ENCODE data around the gene RSF1.

DNA sequence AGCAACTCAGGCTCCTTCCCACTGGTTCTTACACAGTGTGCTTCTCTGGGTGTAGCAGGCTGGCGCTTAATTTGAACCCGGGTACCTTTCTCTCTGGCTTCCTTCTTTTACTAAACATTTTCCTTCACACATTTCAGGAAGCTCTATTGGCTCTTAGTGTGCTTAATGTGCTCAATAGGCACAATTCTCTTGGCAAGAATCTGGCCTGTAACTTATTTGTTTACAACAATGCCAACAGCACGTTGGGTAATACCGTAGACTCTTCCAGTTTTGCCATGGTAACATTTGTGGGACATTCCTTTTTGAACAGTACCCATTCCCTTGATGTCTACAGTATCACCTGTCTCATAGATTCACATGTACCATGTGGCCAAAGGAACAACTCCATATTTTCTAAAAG is 48.2 kb upstream of the RSF1 start:
- TF ChIP-seq POLR2A (IDR thresholded peaks at IDR 0.05; ENCODE audit: low read length) (no peak), GATA1 (IDR thresholded peaks at IDR 0.05; ENCODE audit: low read depth, low read length) (no peak)

Data from erythroblast (primary cell).